ENCODE measurements around the gene PCP2. TPM values are rescaled to one million over a fixed set of nuclear protein-coding genes. Genes with fewer than 3 reads are reported as not detected.

The PCP2 gene
- polyA plus RNA-seq, 1 donor, result 1.5 TPM

DNA sequence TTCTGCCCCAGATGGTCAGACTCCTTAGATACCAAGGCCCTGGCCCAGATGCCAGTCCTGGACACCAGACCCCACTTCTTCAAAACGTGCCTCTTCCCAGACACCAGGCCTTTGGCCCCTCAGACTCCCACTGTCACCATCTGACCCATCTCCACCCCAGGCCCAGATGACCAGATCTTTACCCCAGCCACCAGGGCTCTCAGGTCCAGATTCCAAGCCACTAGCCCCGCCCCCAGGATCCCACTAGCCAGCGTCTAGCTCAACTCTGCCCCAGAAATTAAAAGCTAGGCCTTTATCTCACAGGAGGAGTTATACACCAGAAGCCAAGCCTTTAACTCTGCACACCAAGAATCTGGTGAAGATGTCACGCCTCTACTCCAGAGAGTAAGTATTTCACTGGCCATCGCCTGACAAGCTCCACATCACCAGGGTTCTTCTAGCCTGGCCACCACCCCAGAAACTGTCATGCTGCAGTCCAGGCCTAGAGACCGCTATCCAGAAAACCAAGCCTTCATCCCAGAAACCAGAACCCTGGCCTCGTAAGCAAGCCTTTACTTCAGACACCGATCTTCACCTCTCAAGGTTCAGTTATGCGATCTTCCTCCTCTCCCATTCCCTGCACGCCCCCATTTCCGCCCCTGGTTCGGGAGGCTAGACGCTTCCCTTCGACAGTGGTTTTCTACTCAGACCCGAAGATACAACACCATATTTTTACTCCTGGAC, 4.8 kb downstream of the PCP2 start:
- Histone ChIP-seq H3K4me1 (ENCODE audit: control insufficient read depth, insufficient read depth, low read length) (peaks cover 13% of the 10 kb centered on the region), H3K27ac (ENCODE audit: low read length) (peak overlapping the region; percentile 29), H3K9me3 (ENCODE audit: control insufficient read depth, low read depth, low read length) (no peaks in the 10 kb centered on the region), H3K27me3 (ENCODE audit: control insufficient read depth, insufficient read depth, low read length) (no peaks in the 10 kb centered on the region), H3K36me3 (ENCODE audit: control insufficient read depth, insufficient read depth, low read length) (peaks cover 38% of the 10 kb centered on the region), H3K4me3 (ENCODE audit: low read length) (peak overlapping the region; percentile 87)
- DNase-seq, result no peak
- no CpG with 5 or more reads among the region's 15 CpGs for WGBS (ENCODE audit: insufficient coverage, low lambda C conversion rate)

- peaks cover 13% of the 10 kb centered on the region for H3K4me1 ChIP-seq (ENCODE audit: control insufficient read depth, insufficient read depth, low read length)
- no peak overlapping the region for H3K4me3 ChIP-seq (ENCODE audit: low read length)
- no peak overlapping the region for H3K27ac ChIP-seq (ENCODE audit: low read length)
- H3K27me3 ChIP-seq (ENCODE audit: control insufficient read depth, insufficient read depth, low read length), result no peaks in the 10 kb centered on the region
- peaks cover 46% of the 10 kb centered on the region for H3K36me3 ChIP-seq (ENCODE audit: control insufficient read depth, insufficient read depth, low read length)
- no CpG with 5 or more reads among the region's 24 CpGs for WGBS (ENCODE audit: insufficient coverage, low lambda C conversion rate)
- H3K9me3 ChIP-seq (ENCODE audit: control insufficient read depth, low read depth, low read length), result no peaks in the 10 kb centered on the region
- DNase-seq, result no peak
Measured at GRCh38 chr19:7627166-7627565, 6.4 kb downstream of the PCP2 start.

DNA sequence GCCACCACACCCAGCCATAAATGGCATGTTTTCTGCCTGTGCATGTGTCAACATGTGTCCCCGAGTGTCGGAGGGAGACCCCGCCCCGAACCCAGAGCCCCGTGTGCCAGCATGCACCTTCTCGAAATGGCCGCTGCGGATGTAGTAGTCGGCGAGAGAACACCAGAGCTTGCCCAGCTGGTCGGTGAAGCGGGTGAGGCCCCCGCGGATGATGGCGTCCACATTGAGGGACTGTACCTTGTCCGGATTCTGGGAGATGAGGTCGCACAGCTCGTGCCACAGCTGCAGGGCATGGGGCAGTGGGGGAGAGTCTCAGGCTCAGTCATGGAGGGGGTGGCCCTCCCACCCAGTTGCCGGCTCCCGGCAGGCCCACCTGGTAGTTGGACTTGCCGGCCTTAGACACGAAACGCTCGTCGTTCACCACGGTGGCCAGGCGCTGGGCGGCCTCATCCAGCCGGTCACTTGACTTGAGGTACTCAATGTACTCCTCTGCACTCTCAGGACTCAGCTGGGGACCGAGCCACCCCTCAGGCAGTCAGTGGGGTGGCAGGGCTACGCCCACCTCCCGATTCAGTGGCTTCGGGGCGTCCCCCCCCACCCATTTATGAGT, 7.7 kb downstream of the PCP2 start:
- no peak overlapping the region for H3K27ac ChIP-seq (ENCODE audit: low read length)
- no peak for DNase-seq
- no peaks in the 10 kb centered on the region for H3K27me3 ChIP-seq (ENCODE audit: control insufficient read depth, insufficient read depth, low read length)
- H3K36me3 ChIP-seq (ENCODE audit: control insufficient read depth, insufficient read depth, low read length), result peaks cover 49% of the 10 kb centered on the region
- no CpG with 5 or more reads among the region's 34 CpGs for WGBS (ENCODE audit: insufficient coverage, low lambda C conversion rate)
- H3K4me3 ChIP-seq (ENCODE audit: low read length), result no peak overlapping the region
- H3K4me1 ChIP-seq (ENCODE audit: control insufficient read depth, insufficient read depth, low read length), result peaks cover 13% of the 10 kb centered on the region
- H3K9me3 ChIP-seq (ENCODE audit: control insufficient read depth, low read depth, low read length), result no peaks in the 10 kb centered on the region

DNA sequence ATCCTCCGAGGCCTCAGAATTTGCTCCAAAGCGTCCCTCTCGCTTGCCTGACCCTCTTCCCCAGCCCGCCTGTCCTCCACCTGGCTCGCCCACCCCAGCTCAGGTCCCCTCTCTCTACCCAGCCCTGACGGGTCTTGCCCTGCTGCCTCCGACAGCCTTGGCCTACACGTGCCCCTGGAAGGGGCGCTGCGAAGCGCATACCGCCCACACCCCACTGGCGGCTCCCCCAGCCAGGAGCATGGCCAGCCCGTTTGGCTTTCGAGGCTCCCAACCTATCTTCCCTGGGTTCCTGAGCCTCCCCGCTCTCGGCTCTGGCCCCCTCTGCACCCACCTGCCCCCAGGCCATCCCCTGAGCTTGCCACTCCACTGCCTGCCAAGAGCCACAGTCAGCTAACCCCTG, 8.7 kb downstream of the PCP2 start:
- WGBS (ENCODE audit: insufficient coverage, low lambda C conversion rate), result no CpG with 5 or more reads among the region's 17 CpGs
- no peak for DNase-seq
- H3K4me1 ChIP-seq (ENCODE audit: control insufficient read depth, insufficient read depth, low read length), result peaks cover 5% of the 10 kb centered on the region
- no peaks in the 10 kb centered on the region for H3K9me3 ChIP-seq (ENCODE audit: control insufficient read depth, low read depth, low read length)
- no peak overlapping the region for H3K27ac ChIP-seq (ENCODE audit: low read length)
- H3K36me3 ChIP-seq (ENCODE audit: control insufficient read depth, insufficient read depth, low read length), result peaks cover 59% of the 10 kb centered on the region
- no peak overlapping the region for H3K4me3 ChIP-seq (ENCODE audit: low read length)
- H3K27me3 ChIP-seq (ENCODE audit: control insufficient read depth, insufficient read depth, low read length), result no peaks in the 10 kb centered on the region

DNA sequence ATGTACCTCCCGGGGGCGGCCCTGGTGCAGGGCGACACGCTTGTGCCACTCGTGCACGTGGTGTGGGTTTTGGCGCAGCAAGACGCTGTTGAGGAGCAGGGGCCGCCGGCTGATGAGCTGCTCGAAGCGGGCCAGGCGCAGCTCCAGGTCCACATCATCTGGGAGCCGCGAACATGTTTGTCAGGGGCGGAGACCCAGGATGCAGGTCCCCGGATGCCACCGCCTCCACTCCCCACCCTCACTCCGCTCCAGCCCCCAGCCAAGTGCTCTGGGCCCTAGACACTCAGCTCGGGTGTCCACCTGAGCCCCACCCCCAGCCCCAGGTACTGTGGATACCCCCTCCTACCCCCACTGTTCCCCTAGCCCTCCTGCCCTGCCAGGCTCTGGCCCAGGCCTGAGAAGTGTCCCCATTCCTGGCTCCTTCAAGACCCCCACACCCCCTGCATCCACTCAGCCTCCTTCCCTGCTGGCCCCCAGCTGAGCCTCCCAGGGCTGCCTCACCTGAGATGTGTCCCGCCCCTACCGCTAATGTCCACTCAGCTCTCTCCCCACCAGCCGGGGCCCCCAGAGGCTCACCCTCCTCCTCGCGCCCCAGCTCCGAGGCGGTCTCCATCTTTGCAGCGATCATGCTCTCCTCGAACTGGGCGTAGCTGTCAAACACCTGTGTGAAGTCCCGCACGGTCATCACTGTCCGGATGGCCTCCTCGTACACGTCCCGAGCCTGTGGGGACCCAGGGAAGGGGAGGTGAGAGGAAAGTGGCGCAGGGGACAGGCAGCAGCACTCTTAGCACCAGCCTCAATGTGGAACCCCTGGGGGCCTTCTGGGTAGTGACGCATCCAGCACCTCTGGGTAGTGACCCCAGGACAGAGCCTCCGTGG, 9.6 kb downstream of the PCP2 start:
- Histone ChIP-seq H3K36me3 (ENCODE audit: control insufficient read depth, insufficient read depth, low read length) (peaks cover 63% of the 10 kb centered on the region), H3K9me3 (ENCODE audit: control insufficient read depth, low read depth, low read length) (no peaks in the 10 kb centered on the region), H3K4me1 (ENCODE audit: control insufficient read depth, insufficient read depth, low read length) (peaks cover 5% of the 10 kb centered on the region), H3K27ac (ENCODE audit: low read length) (no peak overlapping the region), H3K4me3 (ENCODE audit: low read length) (no peak overlapping the region), H3K27me3 (ENCODE audit: control insufficient read depth, insufficient read depth, low read length) (no peaks in the 10 kb centered on the region)
- no CpG with 5 or more reads among the region's 39 CpGs for WGBS (ENCODE audit: insufficient coverage, low lambda C conversion rate)
- no peak for DNase-seq

GRCh38 chr19:7622933-7623685, 10.4 kb downstream of the PCP2 start:
- WGBS (ENCODE audit: insufficient coverage, low lambda C conversion rate), result no CpG with 5 or more reads among the region's 16 CpGs
- Histone ChIP-seq H3K36me3 (ENCODE audit: control insufficient read depth, insufficient read depth, low read length) (peaks cover 71% of the 10 kb centered on the region), H3K27ac (ENCODE audit: low read length) (no peak overlapping the region), H3K4me3 (ENCODE audit: low read length) (no peak overlapping the region), H3K4me1 (ENCODE audit: control insufficient read depth, insufficient read depth, low read length) (no peaks in the 10 kb centered on the region), H3K27me3 (ENCODE audit: control insufficient read depth, insufficient read depth, low read length) (no peaks in the 10 kb centered on the region), H3K9me3 (ENCODE audit: control insufficient read depth, low read depth, low read length) (no peaks in the 10 kb centered on the region)
- DNase-seq, result no peak

DNA sequence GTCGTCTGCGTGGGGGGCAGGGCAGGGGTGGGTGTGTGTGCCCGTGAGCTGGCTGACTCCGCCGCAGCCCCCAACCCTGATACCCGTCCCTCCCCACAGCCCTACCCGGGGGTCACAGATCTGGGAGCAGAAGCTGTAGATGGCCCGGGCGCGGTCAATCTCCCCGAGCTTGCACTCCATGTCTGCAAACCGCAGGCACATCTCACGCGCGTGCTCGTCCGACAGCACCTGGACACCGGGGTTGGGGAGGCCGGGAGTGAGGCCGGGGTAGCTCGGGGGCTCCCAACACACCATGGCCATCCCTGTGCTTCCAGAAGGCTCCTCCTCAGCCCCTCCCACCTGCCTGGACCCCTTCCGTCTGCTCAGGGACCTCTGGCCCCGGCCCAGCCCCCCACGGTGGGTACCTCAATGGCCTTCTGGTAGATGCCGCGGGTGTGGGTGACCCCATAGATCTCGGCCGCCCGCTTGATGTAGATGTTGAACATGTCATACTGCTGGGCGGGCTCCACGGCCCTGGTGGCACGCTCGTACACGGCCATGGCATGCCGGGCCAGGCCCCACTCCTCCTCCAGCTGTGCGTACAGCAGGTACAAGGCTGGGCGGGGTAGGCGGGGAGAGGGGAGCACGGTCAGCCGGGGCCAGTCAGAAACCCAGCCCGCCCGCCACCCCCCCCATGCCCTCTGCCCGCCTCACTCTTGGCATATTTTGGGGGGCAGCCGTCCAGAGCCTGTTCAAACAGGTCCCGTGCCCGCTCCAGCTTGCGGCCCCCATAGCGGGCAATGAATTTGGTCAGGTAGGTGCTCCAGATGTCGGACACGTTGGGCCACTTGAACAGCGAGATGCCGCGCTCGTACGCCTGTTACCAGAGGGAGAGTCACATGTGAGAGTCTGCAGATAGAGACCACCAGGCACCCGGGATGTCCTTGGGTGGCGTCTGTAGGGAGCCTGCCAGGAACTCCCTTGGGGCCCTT, 12.8 kb downstream of the PCP2 start:
- peaks cover 78% of the 10 kb centered on the region for H3K36me3 ChIP-seq (ENCODE audit: control insufficient read depth, insufficient read depth, low read length)
- no peaks in the 10 kb centered on the region for H3K9me3 ChIP-seq (ENCODE audit: control insufficient read depth, low read depth, low read length)
- H3K27ac ChIP-seq (ENCODE audit: low read length), result no peak overlapping the region
- H3K4me1 ChIP-seq (ENCODE audit: control insufficient read depth, insufficient read depth, low read length), result no peaks in the 10 kb centered on the region
- no peak for DNase-seq
- H3K27me3 ChIP-seq (ENCODE audit: control insufficient read depth, insufficient read depth, low read length), result no peaks in the 10 kb centered on the region
- WGBS (ENCODE audit: insufficient coverage, low lambda C conversion rate), result no CpG with 5 or more reads among the region's 57 CpGs
- no peak overlapping the region for H3K4me3 ChIP-seq (ENCODE audit: low read length)

GRCh38 chr19:7619671-7620441, 13.7 kb downstream of the PCP2 start:
- DNase-seq, result no peak
- Histone ChIP-seq H3K9me3 (ENCODE audit: control insufficient read depth, low read depth, low read length) (no peaks in the 10 kb centered on the region), H3K36me3 (ENCODE audit: control insufficient read depth, insufficient read depth, low read length) (peaks cover 76% of the 10 kb centered on the region), H3K4me3 (ENCODE audit: low read length) (no peak overlapping the region), H3K4me1 (ENCODE audit: control insufficient read depth, insufficient read depth, low read length) (no peaks in the 10 kb centered on the region), H3K27ac (ENCODE audit: low read length) (no peak overlapping the region), H3K27me3 (ENCODE audit: control insufficient read depth, insufficient read depth, low read length) (no peaks in the 10 kb centered on the region)
- WGBS (ENCODE audit: insufficient coverage, low lambda C conversion rate), result no CpG with 5 or more reads among the region's 48 CpGs

Data from large intestine (tissue), 3 donors.